HEK293T (cell line): ENCODE results near the gene ANKRD63.

Experiments
- ARNT ChIP-seq: fragments of 450-650 bp; IDR thresholded peaks from 2 replicates; pipeline ENCODE4 v1.6.1; 2017; ENCODE audit warnings: mild to moderate bottlenecking
- BHLHE40 ChIP-seq: fragments of 450-650 bp; IDR thresholded peaks from 2 replicates; pipeline ENCODE4 v1.6.1; 2016; ENCODE audit warnings: mild to moderate bottlenecking, moderate library complexity, borderline replicate concordance
- FOXM1 ChIP-seq: fragments of 450-650 bp; IDR thresholded peaks from 2 replicates; pipeline ENCODE4 v1.6.1; 2017; ENCODE audit warnings: mild to moderate bottlenecking, borderline replicate concordance
- LEF1 ChIP-seq: fragments of 450-650 bp; IDR thresholded peaks from 2 replicates; pipeline ENCODE4 v1.6.1; 2017; ENCODE audit warnings: mild to moderate bottlenecking, borderline replicate concordance
- NFRKB ChIP-seq: fragments of 450-650 bp; IDR thresholded peaks from 2 replicates; pipeline ENCODE4 v1.6.1; 2016; ENCODE audit warnings: mild to moderate bottlenecking, moderate library complexity
- PKNOX1 ChIP-seq: fragments of 450-650 bp; IDR thresholded peaks from 2 replicates; pipeline ENCODE4 v1.6.1; 2016
- SP1 ChIP-seq: fragments of 450-650 bp; IDR thresholded peaks from 2 replicates; pipeline ENCODE4 v1.6.1; 2017
- SUZ12 ChIP-seq: fragments of 450-650 bp; IDR thresholded peaks from 2 replicates; pipeline ENCODE4 v1.6.1; 2016; ENCODE audit warnings: mild to moderate bottlenecking
- TARDBP ChIP-seq: fragments of 450-650 bp; IDR thresholded peaks from 2 replicates; pipeline ENCODE4 v1.6.1; 2016

GRCh38 chr15:40320409-40320808 is 37.5 kb upstream of the ANKRD63 start:
- no peak for TF ChIP-seq SUZ12
- TF ChIP-seq SP1: no peak
- TF ChIP-seq BHLHE40: no peak
- TF ChIP-seq FOXM1: no peak
- no peak for TF ChIP-seq TARDBP
- no peak for TF ChIP-seq NFRKB
- TF ChIP-seq LEF1: no peak
- TF ChIP-seq ARNT: no peak
- TF ChIP-seq PKNOX1: no peak
